Right lobe of liver (tissue), 6 donors: ENCODE results near the gene MAGEE1. TPM values are rescaled to one million over a fixed set of nuclear protein-coding genes. Genes with fewer than 3 reads are reported as not detected.

Experiments
- ATAC-seq, 4 donors: fragments of 200-7000 bp; cut with Tn5 transposase; one replicate each; pipeline ENCODE4 v1.9.1; 2020; ENCODE audit warnings: mild to moderate bottlenecking in 4 of 4, moderate library complexity in 4 of 4
- DNase-seq, 3 donors: peaks; one replicate each; pipeline ENCODE4 v3.0.0-alpha.2; 2020
- H3K27ac ChIP-seq, 3 donors: fragments of 200-600 bp; one replicate each; pipeline ENCODE4 v1.8.0; 2022
- H3K27me3 ChIP-seq, 2 donors: fragments of 200-600 bp; one replicate each; pipeline ENCODE4 v1.8.0; 2022
- H3K36me3 ChIP-seq, 4 donors: fragments of 200-600 bp; sonication (generic) in 1 of 4; one replicate each; pipeline versions ENCODE4 v1.5.1 to v1.8.0; 2017 to 2022; ENCODE audit warnings: control low read depth in 1 of 4
- H3K4me1 ChIP-seq, 4 donors: fragments of 200-600 bp; sonication (generic) in 1 of 4; one replicate each; pipeline versions ENCODE4 v1.5.1 to v1.8.0; 2017 to 2022; ENCODE audit warnings: control low read depth in 1 of 4
- H3K4me3 ChIP-seq, 3 donors: fragments of 200-600 bp; one replicate each; pipeline ENCODE4 v1.8.0; 2022
- H3K9me3 ChIP-seq, 4 donors: fragments of 200-600 bp; sonication (generic) in 1 of 4; one replicate each; pipeline versions ENCODE4 v1.5.1 to v1.8.0; 2017 to 2022; ENCODE audit warnings: control low read depth in 1 of 4
- POLR2A ChIP-seq: fragments of 450-650 bp; IDR thresholded peaks from one replicate; pipeline ENCODE4 v1.6.1; 2017; ENCODE audit warnings: antibody characterized with exemption, mild to moderate bottlenecking
- WGBS: methylation state at CpG from one replicate; pipeline ENCODE4 v1.1.6; 2018; ENCODE audit warnings: low coverage, low lambda C conversion rate; ENCODE audit not compliant: insufficient coverage; ENCODE audit errors: missing lambda C conversion rate; 5-methylcytosine and 5-hydroxymethylcytosine counted together
- intact Hi-C, 2 donors: fragments of 100-400 bp; cut with DNase I; formaldehyde crosslinking; loops; one replicate each; pipeline versions ENCODE4 v1.11.2 to v1.14.1; 2022
- total RNA-seq, 6 experiments: library from RNA; depleted of rRNA in 2 of 6; stranded (reverse); fragments of >200 nt in 2 of 6; fragmentation: NEBNext Ultra II Directional in 3 of 6; extraction: Animal tissue kit (Norgen Biotek cat#: 25700) in 3 of 6; gene quantifications; one replicate each; pipeline versions ENCODE4 v1.1.0 to v1.2.4, GENCODE V29; 2016 to 2023
- TF ChIP-seq, protein P1 (sequence below), 4 donors: fragments of 200-600 bp in 3 of 4; fragments of 450-650 bp in 1 of 4; IDR thresholded peaks; one replicate each; pipeline versions ENCODE4 v1.5.1 to v1.8.0; 2016 to 2022; ENCODE audit warnings: antibody characterized with exemption in 4 of 4, mild to moderate bottlenecking in 2 of 4
- donor health status: DM: no; HTN: yes; CAD: no.
- donor health status: DM: no; HTN: no; CAD: no.
- donor health status: DM: no; HTN: no; CAD: no.
- donor health status: DM: no; HTN: yes; CAD: no.
- donor health status: DM: no; HTN: yes; CAD: no.

The MAGEE1 gene
- total RNA-seq, 6 experiments from 2014 or later = 0.15 to 0.60 (median 0.47) TPM

DNA sequence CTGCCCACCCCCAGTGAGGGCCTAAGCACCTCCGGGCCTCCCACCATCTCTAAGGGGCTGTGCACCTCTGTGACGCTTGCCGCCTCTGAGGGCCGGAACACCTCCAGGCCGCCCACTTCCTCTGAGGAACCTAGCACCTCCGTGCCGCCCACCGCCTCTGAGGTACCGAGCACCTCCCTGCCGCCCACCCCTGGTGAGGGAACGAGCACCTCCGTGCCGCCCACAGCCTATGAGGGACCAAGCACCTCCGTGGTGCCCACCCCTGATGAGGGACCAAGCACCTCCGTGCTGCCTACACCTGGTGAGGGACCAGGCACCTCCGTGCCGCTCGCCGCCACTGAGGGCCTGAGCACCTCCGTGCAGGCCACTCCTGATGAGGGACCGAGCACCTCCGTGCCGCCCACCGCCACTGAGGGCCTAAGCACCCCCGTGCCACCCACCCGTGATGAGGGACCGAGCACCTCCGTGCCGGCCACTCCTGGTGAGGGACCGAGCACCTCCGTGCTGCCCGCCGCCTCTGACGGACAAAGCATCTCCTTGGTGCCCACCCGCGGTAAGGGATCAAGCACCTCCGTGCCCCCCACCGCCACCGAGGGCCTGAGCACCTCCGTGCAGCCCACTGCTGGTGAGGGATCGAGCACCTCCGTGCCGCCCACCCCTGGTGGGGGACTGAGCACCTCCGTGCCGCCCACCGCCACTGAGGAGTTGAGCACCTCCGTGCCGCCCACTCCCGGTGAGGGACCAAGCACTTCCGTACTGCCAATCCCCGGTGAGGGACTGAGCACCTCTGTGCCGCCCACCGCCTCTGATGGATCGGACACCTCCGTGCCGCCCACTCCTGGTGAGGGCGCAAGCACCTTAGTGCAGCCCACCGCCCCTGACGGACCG lies 977 bp downstream of the MAGEE1 start:
- no peak overlapping the region for H3K27ac ChIP-seq
- DNase-seq (peak; percentile 23 to 55 (median 36)), ATAC-seq (peak; percentile 39 to 52 (median 47))
- peak overlapping the region; percentile 43 to 58 (median 55) for H3K4me3 ChIP-seq
- 63% methylated on average over 7 of the region's 60 CpGs for WGBS
- no peaks in the 10 kb centered on the region for H3K36me3 ChIP-seq
- no peaks in the 10 kb centered on the region for H3K4me1 ChIP-seq
- no peaks in the 10 kb centered on the region for H3K27me3 ChIP-seq
- no peaks in the 10 kb centered on the region for H3K9me3 ChIP-seq
- intact Hi-C loops = no loop called here
- TF ChIP-seq, protein P1, sequence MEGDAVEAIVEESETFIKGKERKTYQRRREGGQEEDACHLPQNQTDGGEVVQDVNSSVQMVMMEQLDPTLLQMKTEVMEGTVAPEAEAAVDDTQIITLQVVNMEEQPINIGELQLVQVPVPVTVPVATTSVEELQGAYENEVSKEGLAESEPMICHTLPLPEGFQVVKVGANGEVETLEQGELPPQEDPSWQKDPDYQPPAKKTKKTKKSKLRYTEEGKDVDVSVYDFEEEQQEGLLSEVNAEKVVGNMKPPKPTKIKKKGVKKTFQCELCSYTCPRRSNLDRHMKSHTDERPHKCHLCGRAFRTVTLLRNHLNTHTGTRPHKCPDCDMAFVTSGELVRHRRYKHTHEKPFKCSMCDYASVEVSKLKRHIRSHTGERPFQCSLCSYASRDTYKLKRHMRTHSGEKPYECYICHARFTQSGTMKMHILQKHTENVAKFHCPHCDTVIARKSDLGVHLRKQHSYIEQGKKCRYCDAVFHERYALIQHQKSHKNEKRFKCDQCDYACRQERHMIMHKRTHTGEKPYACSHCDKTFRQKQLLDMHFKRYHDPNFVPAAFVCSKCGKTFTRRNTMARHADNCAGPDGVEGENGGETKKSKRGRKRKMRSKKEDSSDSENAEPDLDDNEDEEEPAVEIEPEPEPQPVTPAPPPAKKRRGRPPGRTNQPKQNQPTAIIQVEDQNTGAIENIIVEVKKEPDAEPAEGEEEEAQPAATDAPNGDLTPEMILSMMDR (IDR thresholded peaks at IDR 0.05) = no peak
- TF ChIP-seq POLR2A = no peak

DNA sequence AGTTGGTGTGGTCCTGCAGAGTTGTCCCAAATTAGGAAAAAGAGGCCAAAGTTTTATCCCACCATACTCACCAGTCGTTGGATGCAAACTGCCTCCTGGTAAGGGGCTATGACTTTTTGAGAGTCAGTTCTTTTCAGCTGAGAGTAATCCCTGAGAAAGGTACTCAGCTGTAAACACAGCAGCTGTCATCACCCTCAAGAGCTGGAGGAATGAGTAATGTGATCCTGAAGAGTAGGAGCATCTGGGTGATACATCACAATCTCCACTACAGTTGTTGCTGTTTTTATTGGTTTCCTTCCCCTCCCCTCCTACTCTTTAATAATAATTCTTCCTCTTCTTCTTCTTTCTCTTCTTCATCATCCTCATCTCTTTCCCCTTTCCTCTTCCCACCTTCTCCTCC lies 5.7 kb downstream of the MAGEE1 start:
- Histone ChIP-seq H3K27ac (no peak overlapping the region), H3K36me3 (no peaks in the 10 kb centered on the region), H3K4me1 (no peaks in the 10 kb centered on the region), H3K27me3 (no peaks in the 10 kb centered on the region), H3K4me3 (no peak overlapping the region), H3K9me3 (no peaks in the 10 kb centered on the region)
- ATAC-seq (no peak), DNase-seq (no peak)
- WGBS = 36% methylated on average over 1 of the region's 1 CpG
- intact Hi-C loops = no loop called here
- TF ChIP-seq, protein P1 (IDR thresholded peaks at IDR 0.05) = no peak
- no peak for TF ChIP-seq POLR2A

DNA sequence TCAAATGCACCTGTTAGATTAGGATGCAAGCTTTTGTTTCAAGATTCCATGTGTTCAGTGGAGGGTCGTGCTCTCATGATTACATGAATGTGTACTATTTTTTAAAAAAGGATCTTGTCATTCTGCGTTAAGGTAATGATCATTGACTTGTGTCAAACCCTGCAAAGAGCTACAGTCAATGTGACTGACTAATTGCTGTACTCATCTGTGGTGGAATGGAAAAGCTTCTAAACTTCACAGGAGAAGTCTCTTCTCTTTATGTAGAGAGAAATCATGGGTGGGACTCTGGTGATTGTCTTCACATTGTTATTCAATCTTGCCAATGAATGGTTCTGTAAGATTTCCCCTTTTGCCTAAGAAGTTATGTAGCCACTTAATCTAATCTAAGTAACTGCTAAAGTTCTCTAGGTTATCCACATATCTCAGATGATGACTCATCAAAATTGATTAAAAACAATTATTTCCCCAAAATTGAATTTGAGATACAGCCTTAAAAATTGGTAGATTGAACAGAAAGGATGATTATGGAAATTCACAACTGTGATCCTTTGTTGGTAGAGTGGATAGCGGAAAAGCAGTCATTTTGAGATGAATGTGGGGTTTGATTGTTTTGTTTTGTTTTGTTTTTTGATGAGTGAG lies 6.7 kb downstream of the MAGEE1 start:
- Histone ChIP-seq H3K9me3 (no peaks in the 10 kb centered on the region), H3K4me3 (no peak overlapping the region), H3K4me1 (no peaks in the 10 kb centered on the region), H3K36me3 (no peaks in the 10 kb centered on the region), H3K27ac (no peak overlapping the region), H3K27me3 (no peaks in the 10 kb centered on the region)
- no peak for TF ChIP-seq POLR2A
- TF ChIP-seq, protein P1 (IDR thresholded peaks at IDR 0.05) = no peak
- DNase-seq = no peak
- no peak for ATAC-seq
- intact Hi-C loops = no loop called here
- WGBS = 46% methylated on average over 3 of the region's 3 CpGs

DNA sequence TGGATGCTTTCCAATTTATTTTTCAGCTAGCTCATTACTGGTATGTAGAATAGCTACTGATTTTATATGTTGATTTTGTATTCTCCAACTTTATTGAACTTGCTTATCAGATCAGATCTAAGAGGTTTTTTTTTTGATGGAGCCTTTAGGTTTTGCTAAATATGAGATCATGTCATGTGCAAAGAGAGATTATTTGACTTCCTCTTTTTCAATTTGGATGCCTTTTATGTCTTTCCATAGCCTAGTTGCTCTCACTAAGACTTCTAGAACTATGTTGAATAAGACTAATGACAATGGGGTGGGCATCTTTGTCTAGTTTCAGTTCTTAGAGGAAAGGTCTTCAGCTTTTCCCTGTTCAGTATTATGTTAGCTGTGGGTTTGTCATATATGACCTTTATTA lies 11.7 kb downstream of the MAGEE1 start:
- ATAC-seq = no peak
- no peak for DNase-seq
- H3K27ac ChIP-seq = no peak overlapping the region
- no peaks in the 10 kb centered on the region for H3K4me1 ChIP-seq
- no peaks in the 10 kb centered on the region for H3K27me3 ChIP-seq
- H3K36me3 ChIP-seq = no peaks in the 10 kb centered on the region
- H3K4me3 ChIP-seq = no peak overlapping the region
- TF ChIP-seq, protein P1 (IDR thresholded peaks at IDR 0.05) = no peak
- no peak for TF ChIP-seq POLR2A
- intact Hi-C loops = no loop called here
- H3K9me3 ChIP-seq = peaks cover 0 to 3% (median 0%) of the 10 kb centered on the region in 4 donors
